GM18499 (cell line): ENCODE data around the gene RNLS.

Experiments
- ATAC-seq: cut with Tn5 transposase; IDR thresholded peaks from one replicate; pipeline ENCODE4 v1.9.1; 2021; ENCODE audit warnings: moderate number of reproducible peaks; ENCODE audit not compliant: insufficient read depth, unreplicated experiment

Gene RNLS

DNA sequence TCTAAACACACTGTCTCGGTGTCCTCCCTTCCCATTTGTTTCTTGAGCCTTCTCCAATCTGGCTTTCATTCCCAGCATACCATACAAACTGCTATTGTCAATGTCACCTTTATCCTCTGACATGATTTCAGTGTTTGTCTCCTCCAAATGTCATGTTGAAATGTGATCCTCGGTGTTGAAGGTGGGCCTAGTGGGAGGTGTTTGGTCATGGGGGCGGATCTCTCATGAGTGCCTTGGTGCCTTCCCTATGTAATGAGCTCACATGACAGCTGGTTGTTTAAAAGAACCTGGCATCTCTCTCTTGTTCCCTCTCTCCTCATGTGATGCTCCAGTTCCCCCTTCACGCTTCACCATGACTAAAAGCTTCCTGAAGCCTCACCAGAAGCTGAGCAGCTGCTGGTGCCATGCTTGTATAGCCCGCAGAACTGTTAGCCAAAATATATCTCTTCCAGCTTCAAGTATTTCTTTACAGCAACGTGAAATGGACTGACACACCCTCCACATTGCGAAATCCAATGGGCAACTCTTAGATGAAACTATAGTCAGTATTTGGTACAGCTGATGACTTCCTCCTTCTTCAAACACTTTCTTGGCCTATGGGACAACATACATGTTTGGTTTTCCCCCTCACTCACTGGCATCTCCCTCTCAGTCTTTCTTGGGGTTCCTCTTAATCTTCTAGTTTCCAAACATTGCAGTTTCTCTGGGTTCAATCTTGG is 27.8 kb downstream of the RNLS start:
- ATAC-seq: no peak

DNA sequence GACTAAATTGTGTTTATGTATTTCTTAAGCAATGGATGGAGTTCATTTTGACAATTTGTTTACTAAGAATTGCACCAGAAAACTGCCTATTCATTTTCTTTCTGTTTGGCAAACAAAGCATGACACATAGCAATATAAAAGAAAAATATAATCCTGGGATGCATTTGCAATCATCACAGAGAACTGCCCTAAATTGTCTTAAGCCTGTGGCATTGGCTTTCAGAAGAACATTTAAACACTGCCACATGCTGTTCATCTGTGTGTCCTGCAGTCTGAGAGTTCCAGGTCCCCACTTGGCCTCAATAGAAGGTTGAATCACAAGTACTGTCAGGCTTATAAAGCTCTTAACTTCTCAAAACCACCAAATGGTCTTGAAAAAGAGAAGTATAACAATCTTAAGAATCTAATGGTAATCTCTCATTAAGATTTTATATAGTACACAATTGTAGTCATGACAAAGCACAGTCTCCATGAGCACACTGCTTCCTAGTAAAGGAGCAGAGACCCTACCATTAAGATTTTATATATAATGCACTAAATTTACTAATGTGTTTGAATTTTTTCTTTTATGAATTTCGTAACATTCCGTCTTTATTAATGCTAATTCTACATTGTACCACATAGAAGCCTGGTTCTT is 29.9 kb downstream of the RNLS start:
- peak; percentile 67 for ATAC-seq

DNA sequence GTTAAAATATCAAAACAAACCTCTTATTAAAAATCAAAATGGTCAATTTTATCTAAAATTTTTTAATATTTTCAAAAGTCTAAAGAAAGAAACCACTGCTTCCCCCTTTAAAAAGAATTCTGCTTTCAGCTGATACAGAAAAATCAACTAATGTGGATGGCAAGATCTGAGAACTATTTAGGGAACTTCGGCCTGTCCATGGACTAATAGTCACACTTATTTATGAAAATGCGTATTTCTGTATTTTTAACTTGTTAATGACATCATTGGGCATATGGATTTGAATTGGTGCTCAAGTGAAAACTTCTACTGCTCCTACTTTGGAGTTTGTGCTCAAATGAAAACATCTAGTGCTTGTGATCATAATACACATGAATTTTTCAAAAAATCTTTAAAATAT is 31.9 kb downstream of the RNLS start:
- ATAC-seq: no peak

DNA sequence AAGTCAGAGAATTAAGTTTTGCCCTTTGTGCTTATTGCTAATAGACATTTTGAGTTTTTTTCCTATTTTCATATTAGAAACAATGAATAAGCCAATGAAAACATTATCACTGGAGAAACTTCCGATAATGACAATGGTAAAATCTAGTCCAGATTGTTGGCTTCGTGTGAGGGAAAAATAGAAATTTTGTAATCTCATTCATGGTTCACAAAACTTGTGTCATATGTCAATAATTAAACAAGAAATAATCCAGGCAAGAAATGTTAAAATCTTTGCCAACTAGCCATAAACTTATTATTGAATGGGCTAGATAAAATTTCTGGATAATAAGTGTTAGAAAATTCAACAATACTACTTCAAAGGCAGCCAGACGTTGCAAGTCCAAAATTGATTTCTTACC is 36.6 kb downstream of the RNLS start:
- ATAC-seq: no peak

DNA sequence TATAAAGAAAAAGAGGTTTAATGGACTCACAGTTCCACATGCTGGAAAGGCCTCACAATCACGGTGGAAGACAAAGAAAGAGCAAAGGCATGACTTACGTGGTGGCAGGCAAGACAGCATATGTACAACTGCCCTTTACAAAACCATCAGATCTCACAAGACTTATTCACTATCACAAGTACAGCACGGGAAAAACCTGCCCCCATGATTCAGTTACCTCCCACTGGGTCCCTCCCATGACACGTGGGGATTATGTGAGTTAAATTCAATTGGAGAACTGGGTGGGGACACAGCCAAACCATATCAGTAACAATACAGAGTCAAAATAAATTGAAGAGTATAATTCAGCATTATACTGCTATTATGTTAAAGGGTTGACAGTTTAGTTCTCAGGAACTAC is 37.8 kb downstream of the RNLS start:
- ATAC-seq: no peak

DNA sequence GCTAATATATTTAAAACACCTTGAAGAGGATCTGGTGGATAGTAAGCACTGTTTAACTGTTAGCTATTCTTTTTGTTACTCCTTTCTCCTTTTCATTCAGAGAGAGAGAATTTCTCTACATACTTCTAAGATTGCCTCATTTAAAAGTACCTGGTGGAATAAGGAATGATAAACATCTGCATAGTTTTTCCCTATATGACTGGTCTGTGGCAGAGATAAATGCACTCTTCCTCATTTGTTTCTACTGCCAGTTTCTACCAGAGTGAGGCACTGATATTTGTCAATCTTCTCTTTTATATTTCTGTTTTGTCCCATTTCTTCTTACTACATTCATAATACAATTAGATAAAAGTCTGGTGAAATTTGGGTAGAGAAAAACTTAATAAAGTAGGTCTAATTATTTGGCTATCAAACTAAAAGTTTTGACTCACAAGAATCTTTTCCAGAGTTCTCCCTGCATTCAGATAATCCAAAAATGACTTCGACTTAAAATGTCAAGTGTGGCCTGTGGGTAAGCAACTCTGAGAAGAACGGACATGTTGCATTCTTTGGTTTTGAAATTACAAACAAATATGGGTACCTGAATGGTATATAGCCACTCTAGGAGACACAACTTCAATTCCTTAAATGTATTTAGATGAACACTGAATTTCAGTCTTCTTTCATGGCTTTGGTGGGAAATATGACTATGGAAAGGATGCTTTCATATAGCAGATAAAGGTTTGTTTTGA is 38.8 kb downstream of the RNLS start:
- no peak for ATAC-seq

DNA sequence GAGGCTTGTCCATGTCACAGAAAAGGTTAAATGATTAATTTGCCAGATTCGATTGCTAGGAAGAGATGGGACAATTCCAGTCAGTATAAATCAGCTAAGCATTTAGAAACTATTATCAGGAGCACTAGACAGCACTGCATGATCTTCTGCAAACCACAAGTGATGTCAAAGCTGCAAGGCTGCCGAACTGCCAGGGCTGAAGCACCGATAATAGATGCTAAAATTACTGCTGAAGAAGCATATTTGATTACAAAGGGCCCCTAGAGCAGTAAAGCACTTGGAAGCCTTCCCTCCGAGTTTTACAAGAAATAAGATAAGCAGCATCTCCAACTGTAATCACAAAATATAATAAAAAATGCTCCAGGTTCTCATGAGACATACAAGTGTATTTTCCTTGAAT is 40.6 kb downstream of the RNLS start:
- no peak for ATAC-seq

DNA sequence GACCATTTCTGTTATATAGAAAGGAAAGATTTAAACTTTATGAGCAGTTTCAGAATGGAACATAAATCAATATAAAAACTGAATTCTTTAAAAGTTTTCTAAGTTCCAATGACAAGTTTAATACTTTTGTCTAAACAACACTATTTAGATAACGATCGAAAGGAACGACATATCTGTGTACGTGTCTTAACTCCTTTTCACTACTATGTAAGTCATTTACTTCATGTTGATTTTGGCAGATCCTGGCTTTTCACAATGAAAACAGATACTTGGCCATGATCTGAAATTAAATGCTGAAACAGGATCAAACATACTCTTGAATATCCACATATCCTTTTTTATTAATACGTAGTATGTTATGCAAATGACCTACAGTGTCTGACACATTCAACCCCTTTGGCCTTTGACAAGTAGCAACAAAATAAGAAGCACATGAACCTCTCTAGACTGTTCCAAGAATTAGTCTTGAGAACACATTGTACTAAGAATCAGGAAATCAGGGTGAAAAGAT is 41.9 kb downstream of the RNLS start:
- no peak for ATAC-seq

DNA sequence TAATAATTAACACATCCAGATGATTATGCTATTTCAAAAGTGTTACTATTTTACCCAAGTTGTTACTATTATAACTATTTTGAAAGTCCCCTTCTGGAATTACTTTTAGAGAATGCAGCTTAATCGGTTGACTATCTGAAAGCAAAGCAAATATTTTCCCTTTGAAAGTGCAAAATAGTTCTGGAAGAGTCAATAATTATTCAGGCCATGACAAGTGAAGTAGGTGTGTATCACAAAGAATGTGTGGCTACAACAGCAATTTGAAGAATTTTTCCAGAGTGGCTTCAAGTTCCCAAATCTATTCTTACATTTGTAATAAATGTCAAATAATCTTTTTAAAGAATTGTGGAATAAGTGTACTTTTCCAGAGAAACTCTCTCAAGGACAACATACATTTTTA is 42.8 kb downstream of the RNLS start:
- no peak for ATAC-seq

DNA sequence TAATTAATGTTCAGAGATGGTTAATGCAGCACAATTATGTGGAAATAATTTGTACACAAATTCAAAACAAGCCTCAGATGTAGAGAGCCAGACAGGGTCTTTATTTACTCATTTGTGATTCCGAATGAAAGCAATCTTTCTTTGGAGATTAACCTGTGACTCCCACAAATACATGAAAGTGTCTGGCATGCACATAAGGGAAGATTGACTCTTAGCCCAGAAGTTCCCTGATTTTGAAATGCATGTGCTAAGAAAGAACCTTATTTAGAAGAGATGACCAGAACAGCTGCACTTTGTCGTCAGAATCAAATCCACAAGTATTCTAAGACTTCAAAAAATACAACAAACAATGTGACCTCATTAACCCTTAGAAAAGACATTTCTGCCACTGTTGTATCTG is 45.1 kb downstream of the RNLS start:
- ATAC-seq: no peak

DNA sequence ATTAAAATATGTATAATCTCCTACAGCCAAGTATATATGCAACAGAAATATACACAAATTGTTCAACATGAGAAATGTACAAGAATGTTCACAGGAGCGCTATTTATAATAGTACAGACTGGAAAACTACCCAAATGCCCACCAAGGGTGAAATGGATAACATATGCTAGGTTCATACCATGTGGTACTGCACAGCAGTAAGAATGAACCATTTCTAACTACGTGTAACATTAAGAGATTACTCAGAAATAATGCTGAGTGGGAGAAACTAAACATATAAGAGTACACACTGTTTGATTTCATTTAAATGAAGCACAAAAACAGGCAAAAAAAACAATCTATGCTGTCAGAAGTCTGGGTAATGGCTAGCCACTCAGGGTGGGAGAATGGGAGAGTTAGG is 45.8 kb downstream of the RNLS start:
- no peak for ATAC-seq

DNA sequence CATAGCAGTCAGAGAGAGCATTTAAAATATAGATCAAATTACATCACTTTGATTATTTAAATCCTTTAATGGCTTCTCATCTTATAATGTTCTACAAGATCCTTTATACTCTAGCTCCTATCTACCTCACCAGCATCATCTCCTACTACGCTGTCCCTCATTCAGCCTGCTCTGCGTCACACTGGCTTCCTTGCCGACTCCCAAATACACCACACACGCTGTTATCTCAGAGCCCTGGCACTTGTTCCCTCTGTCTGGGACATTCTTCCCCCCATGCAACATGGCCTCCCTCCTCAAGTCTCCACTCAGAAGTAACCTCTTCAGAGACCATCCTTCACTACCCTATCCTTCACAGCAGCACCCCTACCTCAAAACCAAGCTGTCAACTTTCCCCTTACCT is 46.7 kb downstream of the RNLS start:
- ATAC-seq: no peak

DNA sequence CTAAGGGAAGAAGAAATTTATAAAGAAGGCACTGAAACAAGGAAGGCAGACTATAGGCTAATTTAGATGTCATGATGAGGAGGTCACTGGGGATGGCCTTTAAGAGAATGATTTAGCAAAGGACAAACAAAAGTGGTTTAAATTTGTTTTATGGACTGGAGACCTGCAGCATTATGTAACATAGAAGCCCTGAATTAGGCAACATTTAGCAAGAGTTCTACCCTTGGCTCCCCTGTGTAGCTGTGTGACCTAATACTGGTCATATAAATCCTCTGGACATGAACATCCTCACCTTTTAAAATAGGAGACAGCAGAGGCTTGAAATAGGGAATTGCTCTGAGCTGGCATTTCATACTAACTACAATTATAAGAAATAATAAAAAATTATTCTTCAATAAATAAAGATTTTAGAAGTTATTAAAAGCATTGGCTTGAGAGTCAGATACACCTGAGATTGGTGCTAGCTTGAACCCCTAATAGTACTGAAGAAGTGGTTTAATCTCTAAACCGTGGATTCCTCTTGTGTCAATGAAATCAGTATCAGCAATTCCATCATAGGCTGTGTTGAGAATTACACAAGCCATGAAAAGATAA is 48.9 kb downstream of the RNLS start:
- ATAC-seq: no peak

DNA sequence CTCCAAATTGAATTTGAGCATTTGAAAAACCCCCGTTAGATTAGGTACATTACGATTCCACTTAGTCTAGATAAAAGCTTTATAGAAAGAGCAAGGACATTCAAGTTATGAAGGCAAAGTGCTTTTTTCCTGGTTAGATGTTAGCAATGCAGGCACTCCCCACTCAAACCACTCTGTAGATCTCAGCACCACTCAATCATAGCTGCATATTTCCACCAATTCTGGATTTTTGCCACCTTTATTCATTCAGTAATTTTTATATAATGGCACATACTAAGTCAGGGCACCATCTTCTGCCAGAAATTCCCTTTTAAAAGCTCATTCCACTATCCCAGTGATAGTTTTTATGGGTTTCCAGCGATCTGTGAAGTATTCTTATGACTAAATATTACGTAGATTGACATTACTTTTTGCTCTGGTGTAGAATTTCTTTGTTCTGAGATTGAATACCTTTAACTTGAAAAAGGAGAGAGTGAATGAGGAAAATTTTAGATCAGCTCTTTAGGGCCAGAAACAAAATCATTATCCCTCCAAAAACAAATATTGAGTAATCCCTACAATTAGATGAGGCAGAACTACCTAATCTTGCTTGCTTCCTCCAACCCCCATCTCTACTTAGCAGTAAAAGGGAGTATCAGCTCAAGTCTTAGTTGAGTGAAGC is 51.6 kb downstream of the RNLS start:
- ATAC-seq: no peak

DNA sequence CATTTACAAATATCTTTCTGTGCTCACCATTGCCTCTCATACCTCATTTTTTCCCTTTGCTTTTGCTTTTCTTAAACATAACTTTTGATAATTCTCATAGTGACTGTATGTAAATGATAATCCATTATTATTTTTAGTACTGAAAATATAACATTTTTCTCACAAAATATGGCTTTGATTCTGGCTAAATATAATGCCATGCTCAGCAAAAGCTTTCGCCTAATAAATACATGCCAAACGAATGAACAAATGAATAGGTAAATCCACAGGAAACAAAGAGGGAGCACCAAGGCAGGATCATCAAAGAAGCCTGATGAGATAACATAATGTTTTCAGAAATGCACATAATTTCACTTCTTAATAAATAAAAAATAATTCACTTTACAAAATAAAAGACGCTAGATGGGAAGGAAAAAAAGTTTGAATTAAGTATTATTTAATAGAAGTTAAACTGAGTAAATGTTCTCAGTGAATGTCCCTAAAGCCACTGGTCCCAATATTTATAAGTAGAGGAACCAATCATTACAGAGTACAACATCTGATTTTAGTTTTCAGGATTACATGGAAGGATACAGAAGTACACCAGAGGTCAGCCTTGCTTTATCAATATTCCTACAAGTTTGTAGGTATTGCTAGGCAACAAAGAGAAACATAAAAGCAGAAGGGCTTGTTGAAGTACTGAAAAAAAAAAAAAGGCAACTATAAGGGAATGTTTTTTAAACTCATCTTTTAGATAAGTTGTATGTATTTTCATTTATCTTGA is 52.3 kb downstream of the RNLS start:
- no peak for ATAC-seq

DNA sequence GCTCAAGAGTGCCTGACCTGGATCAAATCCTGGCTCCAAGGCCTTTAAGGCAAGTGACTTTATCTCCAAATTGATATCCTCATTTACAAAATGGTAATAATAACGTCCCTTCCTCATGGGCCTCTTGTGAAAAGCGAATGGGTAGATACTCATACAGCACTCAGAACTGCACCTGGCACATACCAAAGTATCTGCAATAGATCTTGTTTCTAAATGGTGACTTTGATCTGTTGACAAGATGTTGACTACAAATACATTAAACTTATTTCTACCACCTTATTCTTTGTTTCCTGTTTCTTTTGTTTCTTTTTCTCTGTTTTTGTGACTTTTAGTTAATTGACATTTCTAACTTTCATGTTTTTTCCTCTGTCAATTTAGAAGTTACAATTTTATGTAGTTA is 53.0 kb downstream of the RNLS start:
- ATAC-seq: no peak

DNA sequence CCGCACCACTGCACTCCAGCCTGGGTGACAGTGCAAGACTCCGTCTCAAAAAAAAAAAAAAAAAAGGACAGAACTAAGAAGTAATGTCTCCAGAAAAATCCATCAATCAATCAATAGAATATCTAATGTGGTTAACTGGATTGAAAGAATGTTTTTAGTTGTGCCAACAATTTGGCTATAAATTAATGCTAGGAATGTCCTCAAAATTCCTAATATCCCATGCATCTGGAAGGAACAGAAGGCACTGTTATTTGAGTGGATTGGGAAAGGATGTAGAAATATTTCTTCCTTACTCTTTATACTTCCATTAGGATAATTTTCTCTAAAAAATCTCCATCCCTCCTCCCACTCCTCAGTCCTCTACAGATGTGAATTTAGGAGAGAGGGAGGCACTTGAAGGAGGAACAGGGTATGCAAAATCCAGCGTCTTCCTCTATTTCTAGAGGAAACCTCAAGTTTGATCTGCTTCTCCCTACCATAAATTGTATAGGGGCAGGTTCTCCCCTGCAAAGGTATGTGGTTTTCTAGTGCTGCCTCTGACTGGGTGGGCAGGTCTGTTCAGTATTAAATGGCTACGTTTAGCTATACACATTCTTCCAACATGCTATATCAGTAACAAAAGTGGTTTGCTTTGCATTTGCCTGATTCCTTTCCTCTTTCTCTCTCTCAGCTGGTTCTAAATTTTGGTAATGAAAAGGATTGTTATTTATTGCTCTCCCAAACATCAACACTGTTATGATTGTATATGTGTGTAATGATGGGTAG is 54.1 kb downstream of the RNLS start:
- no peak for ATAC-seq

DNA sequence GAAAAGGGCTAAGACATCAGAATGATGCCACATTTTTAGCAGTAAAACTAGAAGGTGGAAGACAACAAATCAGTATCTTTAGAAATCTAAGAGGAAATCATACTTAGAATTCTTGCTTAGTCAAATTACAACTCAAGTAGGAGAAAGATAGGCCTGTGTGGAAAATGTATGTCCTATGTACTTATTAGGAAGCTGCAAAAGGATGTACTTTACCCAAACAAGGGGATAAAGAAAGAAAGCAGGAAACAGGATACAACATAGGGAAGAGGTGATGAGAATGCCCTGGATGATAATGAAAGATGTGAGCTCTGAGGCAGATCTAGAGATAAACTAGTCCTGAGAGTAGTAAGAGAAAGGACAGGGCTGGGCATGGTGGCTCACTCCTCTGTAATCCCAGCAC is 54.9 kb downstream of the RNLS start:
- ATAC-seq: no peak

DNA sequence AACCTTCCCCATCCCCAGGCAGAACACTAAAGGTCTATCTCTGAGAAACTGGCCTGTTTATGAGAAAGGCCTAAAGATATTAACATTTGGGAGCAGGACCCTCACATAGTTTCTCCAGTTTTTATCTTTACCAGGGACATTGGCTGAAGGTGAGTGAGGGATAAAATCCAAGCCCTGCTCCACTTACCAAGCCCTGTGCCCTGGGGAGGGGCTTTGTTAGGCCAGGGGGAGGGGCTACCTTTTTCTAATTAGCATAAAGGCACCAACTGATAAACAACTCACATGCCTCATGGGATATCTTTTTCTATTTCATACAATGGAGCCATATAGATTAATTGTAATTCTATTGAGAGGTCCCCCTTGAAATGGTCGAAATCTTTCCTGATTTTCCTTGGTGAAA is 55.9 kb downstream of the RNLS start:
- no peak for ATAC-seq
